ENCODE results near the gene CYP4A11. TPM values are rescaled to one million over a fixed set of nuclear protein-coding genes. Genes with fewer than 3 reads are reported as not detected.
"Not testable (repeated sequence)": the region's sequence is repeated elsewhere in the genome, so short reads cannot be mapped to it uniquely, and the experiment has no call there.

CYP4A11 gene
- total RNA-seq, 1 experiment from 2014 or later: not detected

GRCh38 chr1:46960250-46960649 lies 19.0 kb upstream of the CYP4A11 start:
- H3K18ac ChIP-seq (ENCODE audit: insufficient read length, low read depth, low read length): no peak overlapping the region
- no peak overlapping the region for H2BK5ac ChIP-seq (ENCODE audit: insufficient read length, low read length)
- H3K9ac ChIP-seq (ENCODE audit: extremely low read depth, insufficient read length, low read length): no peak overlapping the region
- TF ChIP-seq CTCF (conservative IDR thresholded peaks at IDR 0.05): no peak
- Mint-ChIP-seq H3K36me3 (ENCODE audit: insufficient read depth in 1 of 3, low read depth in 3 of 3) (peaks cover under 1 to 6% (median 4%) of the 10 kb centered on the region in 3 experiments; a peak in 6 of 7 replicates), H3K9me3 (peaks cover 11 to 21% of the 10 kb centered on the region in 2 experiments), H3K4me1 (no peaks in the 10 kb centered on the region), H3K27me3 (ENCODE audit: low read depth) (peaks cover 6% of the 10 kb centered on the region), H3K27ac (no peak overlapping the region), H3K4me3 (no peak overlapping the region)
- WGBS (ENCODE audit: extremely low coverage, insufficient read length, low lambda C conversion rate): no CpG with 5 or more reads among the region's 1 CpG
- no peaks in the 10 kb centered on the region for H3K23me2 ChIP-seq (ENCODE audit: insufficient read length, low read depth, low read length, poor library complexity, severe bottlenecking)
- H4K8ac ChIP-seq (replicated peaks; ENCODE audit: insufficient read length, low read depth, low read length): no peak overlapping the region
- H3K23ac ChIP-seq (ENCODE audit: insufficient read length, low read depth, low read length): no peak overlapping the region
- no peaks in the 10 kb centered on the region for H3K27me3 ChIP-seq (ENCODE audit: insufficient read depth, low read length)
- no peak overlapping the region for H3K27ac ChIP-seq (ENCODE audit: insufficient read length, low read depth, low read length)
- H2BK120ac ChIP-seq (ENCODE audit: low read depth, low read length, poor library complexity, severe bottlenecking): no peak overlapping the region
- no peaks in the 10 kb centered on the region for H4K20me1 ChIP-seq (ENCODE audit: control insufficient read depth, insufficient read depth, insufficient read length)
- H3K4me1 ChIP-seq (ENCODE audit: insufficient read depth, low read length): no peaks in the 10 kb centered on the region
- no peak overlapping the region for H3K4ac ChIP-seq (ENCODE audit: low read depth, low read length)
- H3K79me1 ChIP-seq (ENCODE audit: insufficient read depth, low read depth, low read length, poor library complexity, severe bottlenecking): no peaks in the 10 kb centered on the region
- no peak overlapping the region for H3K4me2 ChIP-seq (ENCODE audit: insufficient read depth, insufficient read length, low read length)
- H4K5ac ChIP-seq (ENCODE audit: insufficient read length, low read depth, low read length): no peak overlapping the region
- H4K91ac ChIP-seq (ENCODE audit: insufficient read length, low read depth, low read length): no peak overlapping the region
- no peak overlapping the region for H2BK12ac ChIP-seq (ENCODE audit: insufficient read length, low read depth, low read length)
- no peak overlapping the region for H3K56ac ChIP-seq (ENCODE audit: insufficient read length, low read depth, low read length)
- no peak overlapping the region for H2AK5ac ChIP-seq (ENCODE audit: insufficient read length, low read length)
- H3K14ac ChIP-seq (ENCODE audit: insufficient read depth, low read length): no peak overlapping the region
- no peaks in the 10 kb centered on the region for H3K79me2 ChIP-seq (ENCODE audit: insufficient read depth, low read length)
- no peak overlapping the region for H2BK15ac ChIP-seq (ENCODE audit: low read depth, low read length)
- no peak overlapping the region for H2AFZ ChIP-seq (ENCODE audit: low read length)
- no peaks in the 10 kb centered on the region for H3K9me3 ChIP-seq (ENCODE audit: control insufficient read depth, low read depth, low read length)
- no peak for DNase-seq
- H2BK20ac ChIP-seq (ENCODE audit: low read depth, low read length, poor library complexity, severe bottlenecking): no peak overlapping the region
- no peak overlapping the region for H3T11ph ChIP-seq (ENCODE audit: low read length)

- no CpG with 5 or more reads among the region's 2 CpGs for WGBS (ENCODE audit: extremely low coverage, insufficient read length, low lambda C conversion rate)
- H3K27me3 ChIP-seq (ENCODE audit: insufficient read depth, low read length); H3K27ac Mint-ChIP-seq; H3K4me3 Mint-ChIP-seq; H3K23me2 ChIP-seq (ENCODE audit: insufficient read length, low read depth, low read length, poor library complexity, severe bottlenecking); H2BK12ac ChIP-seq (ENCODE audit: insufficient read length, low read depth, low read length); H2BK20ac ChIP-seq (ENCODE audit: low read depth, low read length, poor library complexity, severe bottlenecking); H3K9ac ChIP-seq (ENCODE audit: extremely low read depth, insufficient read length, low read length); H2AK5ac ChIP-seq (ENCODE audit: insufficient read length, low read length); H2BK15ac ChIP-seq (ENCODE audit: low read depth, low read length); H4K91ac ChIP-seq (ENCODE audit: insufficient read length, low read depth, low read length); H3K27me3 Mint-ChIP-seq (ENCODE audit: low read depth); H2AFZ ChIP-seq (ENCODE audit: low read length); H3K9me3 ChIP-seq (ENCODE audit: control insufficient read depth, low read depth, low read length); H4K5ac ChIP-seq (ENCODE audit: insufficient read length, low read depth, low read length); H2BK5ac ChIP-seq (ENCODE audit: insufficient read length, low read length); H3T11ph ChIP-seq (ENCODE audit: low read length); H3K23ac ChIP-seq (ENCODE audit: insufficient read length, low read depth, low read length); H3K18ac ChIP-seq (ENCODE audit: insufficient read length, low read depth, low read length); DNase-seq; H3K79me1 ChIP-seq (ENCODE audit: insufficient read depth, low read depth, low read length, poor library complexity, severe bottlenecking); H4K8ac ChIP-seq (replicated peaks; ENCODE audit: insufficient read length, low read depth, low read length); H3K79me2 ChIP-seq (ENCODE audit: insufficient read depth, low read length); H3K14ac ChIP-seq (ENCODE audit: insufficient read depth, low read length); H3K56ac ChIP-seq (ENCODE audit: insufficient read length, low read depth, low read length); H3K4me2 ChIP-seq (ENCODE audit: insufficient read depth, insufficient read length, low read length); H3K36me3 Mint-ChIP-seq (ENCODE audit: insufficient read depth in 1 of 3, low read depth in 3 of 3); H3K27ac ChIP-seq (ENCODE audit: insufficient read length, low read depth, low read length); H3K4me1 Mint-ChIP-seq; H3K4ac ChIP-seq (ENCODE audit: low read depth, low read length); H4K20me1 ChIP-seq (ENCODE audit: control insufficient read depth, insufficient read depth, insufficient read length); H2BK120ac ChIP-seq (ENCODE audit: low read depth, low read length, poor library complexity, severe bottlenecking); H3K4me1 ChIP-seq (ENCODE audit: insufficient read depth, low read length): not testable (repeated sequence)
- H3K9me3 Mint-ChIP-seq: peaks cover 7 to 11% of the 10 kb centered on the region in 2 experiments
Observed at GRCh38 chr1:46955116-46955515, 13.8 kb upstream of the CYP4A11 start.
